HepG2 (cell line): ENCODE measurements around the gene PSORS1C2. TPM values are rescaled to one million over a fixed set of nuclear protein-coding genes. Genes with fewer than 3 reads are reported as not detected.
A peak's percentile ranks its signal among the peaks of the same experiment; 100 is the strongest.

Source experiments
- ATF1 ChIP-seq: IDR thresholded peaks from 2 replicates; pipeline ENCODE4 v1.6.1; 2016; ENCODE audit warnings: mild to moderate bottlenecking, control low read depth
- DMAP1 ChIP-seq: IDR thresholded peaks from 2 replicates; pipeline ENCODE4 v1.6.1; 2016
- DNMT3B ChIP-seq: conservative IDR thresholded peaks from 2 replicates; pipeline ENCODE4 v1.6.1; 2016; ENCODE audit warnings: missing biosample characterization, control low read depth
- ELF4 ChIP-seq: sonication (generic); formaldehyde crosslinking; IDR thresholded peaks from 2 replicates; pipeline ENCODE4 v1.5.0; 2020; ENCODE audit warnings: missing genetic modification reagents, mild to moderate bottlenecking, moderate library complexity, borderline replicate concordance
- EP300 ChIP-seq, 3 experiments: sonication (generic) in 1 of 3; formaldehyde crosslinking in 1 of 3; IDR thresholded peaks; 2 replicates each; pipeline versions ENCODE4 v1.5.1 to v1.6.1; 2011 to 2020; ENCODE audit warnings: low read depth in 2 of 3, low read length in 2 of 3, borderline replicate concordance in 1 of 3, improper control_type of control experiment in 1 of 3, mild to moderate bottlenecking in 1 of 3, missing genetic modification reagents in 1 of 3, moderate library complexity in 1 of 3
- ETV6 ChIP-seq: sonication (generic); formaldehyde crosslinking; conservative IDR thresholded peaks from 2 replicates; pipeline ENCODE4 v1.4.0; 2020; ENCODE audit warnings: missing genetic modification reagents
- PLRG1 ChIP-seq: fragments of 450-650 bp; conservative IDR thresholded peaks from 2 replicates; pipeline ENCODE4 v1.6.1; 2016
- SNAPC2 ChIP-seq: sonication (generic); formaldehyde crosslinking; IDR thresholded peaks from 2 replicates; pipeline ENCODE4 v1.8.1; 2022; ENCODE audit warnings: mild to moderate bottlenecking, missing genetic modification reagents
- SOX5 ChIP-seq: IDR thresholded peaks from 2 replicates; pipeline ENCODE4 v1.6.1; 2016; ENCODE audit warnings: borderline replicate concordance
- XRCC5 ChIP-seq: fragments of 200-400 bp; formaldehyde crosslinking; optimal IDR thresholded peaks from 2 replicates; pipeline ENCODE3; 2017; ENCODE audit warnings: mild to moderate bottlenecking, low read length
- ZBTB21 ChIP-seq: sonication (generic); formaldehyde crosslinking; IDR thresholded peaks from 2 replicates; pipeline ENCODE4 v1.4.0; 2020; ENCODE audit warnings: missing genetic modification reagents
- ZBTB8A ChIP-seq: sonication (generic); formaldehyde crosslinking; IDR thresholded peaks from 2 replicates; pipeline ENCODE4 v1.4.0; 2020; ENCODE audit warnings: mild to moderate bottlenecking, low read depth, missing genetic modification reagents, borderline replicate concordance
- ZC3H4 ChIP-seq: sonication (generic); formaldehyde crosslinking; IDR thresholded peaks from 2 replicates; pipeline ENCODE4 v1.4.0; 2020; ENCODE audit warnings: missing genetic modification reagents, borderline replicate concordance
- ZNF230 ChIP-seq: sonication (generic); formaldehyde crosslinking; IDR thresholded peaks from 2 replicates; pipeline ENCODE4 v1.4.0; 2020; ENCODE audit warnings: mild to moderate bottlenecking, missing genetic modification reagents
- ZNF274 ChIP-seq: sonication (generic); formaldehyde crosslinking; IDR thresholded peaks from 2 replicates; pipeline ENCODE4 v1.5.1; 2020; ENCODE audit warnings: mild to moderate bottlenecking, missing genetic modification reagents
- ZNF562 ChIP-seq: sonication (generic); formaldehyde crosslinking; IDR thresholded peaks from 2 replicates; pipeline ENCODE4 v1.8.0; 2022; ENCODE audit warnings: missing genetic modification reagents, borderline replicate concordance
- ZNF598 ChIP-seq: sonication (generic); formaldehyde crosslinking; IDR thresholded peaks from 2 replicates; pipeline ENCODE4 v1.5.1; 2020; ENCODE audit warnings: mild to moderate bottlenecking, missing genetic modification reagents, borderline replicate concordance
- ZNF766 ChIP-seq: sonication (generic); formaldehyde crosslinking; IDR thresholded peaks from 2 replicates; pipeline ENCODE4 v1.5.0; 2020; ENCODE audit warnings: missing genetic modification reagents, borderline replicate concordance
- ZSCAN9 ChIP-seq: IDR thresholded peaks from 2 replicates; pipeline ENCODE4 v1.6.1; 2016; ENCODE audit warnings: borderline replicate concordance
- polyA plus RNA-seq, 8 experiments: library from polyadenylated mRNA; depleted of rRNA in 3 of 8; stranded (reverse) in 7 of 8; unstranded in 1 of 8; fragments of >200 nt; fragmentation: Illumina TruSeq in 4 of 8; extraction: Trizol in 4 of 8; gene quantifications; 2 replicates each; pipeline versions ENCODE4 v1.2.1 to v1.2.3, GENCODE V29; 2011 to 2016; ENCODE audit warnings: low read depth in 4 of 8, missing spikeins in 1 of 8, mixed read lengths in 1 of 8; ENCODE audit not compliant: insufficient read depth in 1 of 8
- total RNA-seq, 5 experiments: library from RNA; depleted of rRNA; stranded (reverse); fragments of >200 nt; fragmentation: Illumina TruSeq; extraction: Trizol; gene quantifications; 2 replicates each; pipeline ENCODE4 v1.2.3, GENCODE V29; 2016; ENCODE audit warnings: low read depth in 1 of 5
- TF ChIP-seq, protein P1 (sequence below): IDR thresholded peaks from 2 replicates; pipeline ENCODE4 v1.6.1; 2016; ENCODE audit warnings: low read depth
- TF ChIP-seq, protein P2 (sequence below): sonication (generic); formaldehyde crosslinking; IDR thresholded peaks from 2 replicates; pipeline ENCODE4 v1.4.0; 2020; ENCODE audit warnings: mild to moderate bottlenecking, missing genetic modification reagents, borderline replicate concordance
- TF ChIP-seq, protein P3 (sequence below), 2 experiments: IDR thresholded peaks; 2 replicates each; pipeline ENCODE4 v1.6.1; 2011 to 2012; ENCODE audit warnings: low read length in 2 of 2, borderline replicate concordance in 1 of 2, low read depth in 1 of 2, mild to moderate bottlenecking in 1 of 2, moderate library complexity in 1 of 2

PSORS1C2 gene
- total and polyA plus RNA-seq, 2 of the 13 experiments (the other 11 are each of a cell fraction or from before 2014, with no cell fraction given), result not detected

DNA sequence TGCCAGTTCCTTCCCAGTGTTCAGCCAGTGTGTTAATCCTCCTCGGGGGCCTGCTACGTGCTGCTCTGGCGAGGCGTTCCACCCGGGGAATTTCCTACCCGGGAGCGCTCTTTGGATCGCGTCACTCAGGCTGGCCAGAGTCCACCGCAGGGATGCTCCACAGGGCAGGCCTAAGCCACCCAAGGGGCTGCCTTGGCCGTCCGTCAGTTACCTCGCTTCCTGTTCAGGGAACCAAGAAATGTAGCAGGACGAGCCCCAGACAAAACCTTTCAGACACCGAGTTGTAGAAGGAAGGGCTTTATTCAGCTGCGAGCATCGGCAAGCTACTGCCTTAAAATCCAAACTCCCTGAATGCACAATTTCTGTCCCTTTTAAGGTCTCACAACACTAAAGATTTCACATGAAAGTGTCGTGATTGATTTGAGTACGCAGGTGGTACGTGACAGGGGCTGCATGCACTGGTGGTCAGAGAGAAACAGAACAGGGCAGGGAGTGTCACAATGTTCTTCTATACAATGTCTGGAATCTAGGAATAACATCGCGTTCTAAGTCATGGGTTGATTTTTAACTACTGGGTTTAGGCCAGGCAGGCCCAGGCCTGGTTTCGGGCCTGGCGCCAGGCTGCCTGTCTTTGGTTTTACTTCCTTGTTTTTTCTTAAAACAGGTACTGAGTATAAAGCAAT is 47.3 kb upstream of the PSORS1C2 start (continued):
- TF ChIP-seq, protein P1, sequence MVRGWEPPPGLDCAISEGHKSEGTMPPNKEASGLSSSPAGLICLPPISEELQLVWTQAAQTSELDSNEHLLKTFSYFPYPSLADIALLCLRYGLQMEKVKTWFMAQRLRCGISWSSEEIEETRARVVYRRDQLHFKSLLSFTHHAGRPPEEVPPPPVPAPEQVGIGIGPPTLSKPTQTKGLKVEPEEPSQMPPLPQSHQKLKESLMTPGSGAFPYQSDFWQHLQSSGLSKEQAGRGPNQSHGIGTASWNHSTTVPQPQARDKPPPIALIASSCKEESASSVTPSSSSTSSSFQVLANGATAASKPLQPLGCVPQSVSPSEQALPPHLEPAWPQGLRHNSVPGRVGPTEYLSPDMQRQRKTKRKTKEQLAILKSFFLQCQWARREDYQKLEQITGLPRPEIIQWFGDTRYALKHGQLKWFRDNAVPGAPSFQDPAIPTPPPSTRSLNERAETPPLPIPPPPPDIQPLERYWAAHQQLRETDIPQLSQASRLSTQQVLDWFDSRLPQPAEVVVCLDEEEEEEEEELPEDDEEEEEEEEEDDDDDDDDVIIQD (CRISPR knock-in tag), result peak; percentile 32; the same call in 1 of the 2 replicates
- TF ChIP-seq ZNF598 (CRISPR knock-in tag) (peak; percentile 96), ATF1 (CRISPR knock-in tag) (peak; percentile 55; the same call in 1 of the 2 replicates), ZSCAN9 (CRISPR knock-in tag) (peak; percentile 29; the same call in 1 of the 2 replicates), ZNF230 (CRISPR knock-in tag) (peak; percentile 57; the same call in 1 of the 2 replicates), ZBTB8A (CRISPR knock-in tag) (no peak), SOX5 (CRISPR knock-in tag) (no peak; the same call in 1 of the 2 replicates), ZC3H4 (CRISPR knock-in tag) (peak; percentile 68; the same call in 1 of the 2 replicates), ELF4 (peak; percentile 57; the same call in 1 of the 2 replicates), DMAP1 (CRISPR knock-in tag) (peak; percentile 65; the same call in 1 of the 2 replicates), XRCC5 (peak; percentile 21), ZNF562 (CRISPR knock-in tag) (no peak), SNAPC2 (CRISPR knock-in tag) (no peak; the same call in 1 of the 2 replicates), ZBTB21 (CRISPR knock-in tag) (no peak), ZNF766 (CRISPR knock-in tag) (no peak), PLRG1 (no peak), DNMT3B (no peak; the same call in 1 of the 2 replicates), ETV6 (CRISPR knock-in tag) (no peak), ZNF274 (peak; percentile 93), EP300 (IDR thresholded peaks at IDR 0.05; ENCODE audit: low read depth in 2 of 2, low read length in 2 of 2) (peak in 1 of 2 experiments; percentile 22; a peak in 1 of 4 replicates), EP300 (CRISPR knock-in tag; IDR thresholded peaks at IDR 0.05; ENCODE audit: borderline replicate concordance) (no peak)
- TF ChIP-seq, protein P2, sequence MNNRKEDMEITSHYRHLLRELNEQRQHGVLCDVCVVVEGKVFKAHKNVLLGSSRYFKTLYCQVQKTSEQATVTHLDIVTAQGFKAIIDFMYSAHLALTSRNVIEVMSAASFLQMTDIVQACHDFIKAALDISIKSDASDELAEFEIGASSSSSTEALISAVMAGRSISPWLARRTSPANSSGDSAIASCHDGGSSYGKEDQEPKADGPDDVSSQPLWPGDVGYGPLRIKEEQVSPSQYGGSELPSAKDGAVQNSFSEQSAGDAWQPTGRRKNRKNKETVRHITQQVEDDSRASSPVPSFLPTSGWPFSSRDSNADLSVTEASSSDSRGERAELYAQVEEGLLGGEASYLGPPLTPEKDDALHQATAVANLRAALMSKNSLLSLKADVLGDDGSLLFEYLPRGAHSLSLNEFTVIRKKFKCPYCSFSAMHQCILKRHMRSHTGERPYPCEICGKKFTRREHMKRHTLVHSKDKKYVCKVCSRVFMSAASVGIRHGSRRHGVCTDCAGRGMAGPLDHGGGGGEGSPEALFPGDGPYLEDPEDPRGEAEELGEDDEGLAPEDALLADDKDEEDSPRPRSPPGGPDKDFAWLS (CRISPR knock-in tag), result no peak
- TF ChIP-seq, protein P3, sequence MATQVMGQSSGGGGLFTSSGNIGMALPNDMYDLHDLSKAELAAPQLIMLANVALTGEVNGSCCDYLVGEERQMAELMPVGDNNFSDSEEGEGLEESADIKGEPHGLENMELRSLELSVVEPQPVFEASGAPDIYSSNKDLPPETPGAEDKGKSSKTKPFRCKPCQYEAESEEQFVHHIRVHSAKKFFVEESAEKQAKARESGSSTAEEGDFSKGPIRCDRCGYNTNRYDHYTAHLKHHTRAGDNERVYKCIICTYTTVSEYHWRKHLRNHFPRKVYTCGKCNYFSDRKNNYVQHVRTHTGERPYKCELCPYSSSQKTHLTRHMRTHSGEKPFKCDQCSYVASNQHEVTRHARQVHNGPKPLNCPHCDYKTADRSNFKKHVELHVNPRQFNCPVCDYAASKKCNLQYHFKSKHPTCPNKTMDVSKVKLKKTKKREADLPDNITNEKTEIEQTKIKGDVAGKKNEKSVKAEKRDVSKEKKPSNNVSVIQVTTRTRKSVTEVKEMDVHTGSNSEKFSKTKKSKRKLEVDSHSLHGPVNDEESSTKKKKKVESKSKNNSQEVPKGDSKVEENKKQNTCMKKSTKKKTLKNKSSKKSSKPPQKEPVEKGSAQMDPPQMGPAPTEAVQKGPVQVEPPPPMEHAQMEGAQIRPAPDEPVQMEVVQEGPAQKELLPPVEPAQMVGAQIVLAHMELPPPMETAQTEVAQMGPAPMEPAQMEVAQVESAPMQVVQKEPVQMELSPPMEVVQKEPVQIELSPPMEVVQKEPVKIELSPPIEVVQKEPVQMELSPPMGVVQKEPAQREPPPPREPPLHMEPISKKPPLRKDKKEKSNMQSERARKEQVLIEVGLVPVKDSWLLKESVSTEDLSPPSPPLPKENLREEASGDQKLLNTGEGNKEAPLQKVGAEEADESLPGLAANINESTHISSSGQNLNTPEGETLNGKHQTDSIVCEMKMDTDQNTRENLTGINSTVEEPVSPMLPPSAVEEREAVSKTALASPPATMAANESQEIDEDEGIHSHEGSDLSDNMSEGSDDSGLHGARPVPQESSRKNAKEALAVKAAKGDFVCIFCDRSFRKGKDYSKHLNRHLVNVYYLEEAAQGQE (IDR thresholded peaks at IDR 0.05; ENCODE audit: borderline replicate concordance in 1 of 2, low read depth in 1 of 2, low read length in 2 of 2), result 0 out of 4 replicates have a peak, but pooled peaks of 1 of the 2 experiments have one; percentile 28
